BE2C (cell line): ENCODE measurements around the gene ERI3.

Source experiments
- DNase-seq: peaks from one replicate; pipeline ENCODE4 v3.0.0-alpha.2; 2020
- H3K27me3 ChIP-seq: fragments of 250-450 bp; sonication (Bioruptor Pico); 2 replicates; pipeline ENCODE4 v1.5.1; 2020; ENCODE audit warnings: mild to moderate bottlenecking
- H3K36me3 ChIP-seq: fragments of 250-450 bp; sonication (Bioruptor Pico); 2 replicates; pipeline ENCODE4 v1.5.1; 2020; ENCODE audit warnings: mild to moderate bottlenecking
- H3K4me1 ChIP-seq: fragments of 250-450 bp; sonication (Bioruptor Pico); 2 replicates; pipeline ENCODE4 v1.5.1; 2020
- H3K4me3 ChIP-seq: 2 replicates; pipeline ENCODE4 v1.5.1; 2011; ENCODE audit warnings: low read depth, low read length
- H3K9me3 ChIP-seq: fragments of 250-450 bp; sonication (Bioruptor Pico); 2 replicates; pipeline ENCODE4 v1.5.1; 2020
- TF ChIP-seq, protein P1 (sequence below): IDR thresholded peaks from 2 replicates; pipeline ENCODE4 v1.5.1; 2012; ENCODE audit warnings: mild to moderate bottlenecking, low read depth, low read length

ERI3 gene

DNA sequence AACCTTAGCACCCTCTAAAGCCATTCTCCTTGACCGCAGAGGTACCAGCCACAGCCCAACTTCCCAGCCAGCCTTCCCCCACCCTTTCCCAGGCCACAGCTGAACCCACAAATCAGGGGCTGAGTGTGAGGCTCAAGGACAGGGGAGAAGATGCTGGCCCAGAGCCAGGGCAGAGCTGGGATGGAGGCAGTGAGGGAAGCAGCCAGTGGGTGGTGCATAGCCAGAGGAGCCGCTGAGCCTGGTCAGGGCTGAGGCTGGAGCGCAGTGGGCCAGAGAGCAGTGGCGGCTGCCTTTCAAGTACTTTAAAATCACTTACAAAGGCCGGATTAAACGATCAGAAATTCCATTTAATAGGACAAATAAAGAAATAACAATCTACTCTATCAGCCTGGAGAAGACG is 105.5 kb downstream of the ERI3 start:
- peak; percentile 42 for DNase-seq
- Histone ChIP-seq H3K4me3 (no peak overlapping the region), H3K27me3 (no peaks in the 10 kb centered on the region), H3K36me3 (no peaks in the 10 kb centered on the region), H3K4me1 (no peaks in the 10 kb centered on the region), H3K9me3 (no peaks in the 10 kb centered on the region)
- TF ChIP-seq, protein P1, sequence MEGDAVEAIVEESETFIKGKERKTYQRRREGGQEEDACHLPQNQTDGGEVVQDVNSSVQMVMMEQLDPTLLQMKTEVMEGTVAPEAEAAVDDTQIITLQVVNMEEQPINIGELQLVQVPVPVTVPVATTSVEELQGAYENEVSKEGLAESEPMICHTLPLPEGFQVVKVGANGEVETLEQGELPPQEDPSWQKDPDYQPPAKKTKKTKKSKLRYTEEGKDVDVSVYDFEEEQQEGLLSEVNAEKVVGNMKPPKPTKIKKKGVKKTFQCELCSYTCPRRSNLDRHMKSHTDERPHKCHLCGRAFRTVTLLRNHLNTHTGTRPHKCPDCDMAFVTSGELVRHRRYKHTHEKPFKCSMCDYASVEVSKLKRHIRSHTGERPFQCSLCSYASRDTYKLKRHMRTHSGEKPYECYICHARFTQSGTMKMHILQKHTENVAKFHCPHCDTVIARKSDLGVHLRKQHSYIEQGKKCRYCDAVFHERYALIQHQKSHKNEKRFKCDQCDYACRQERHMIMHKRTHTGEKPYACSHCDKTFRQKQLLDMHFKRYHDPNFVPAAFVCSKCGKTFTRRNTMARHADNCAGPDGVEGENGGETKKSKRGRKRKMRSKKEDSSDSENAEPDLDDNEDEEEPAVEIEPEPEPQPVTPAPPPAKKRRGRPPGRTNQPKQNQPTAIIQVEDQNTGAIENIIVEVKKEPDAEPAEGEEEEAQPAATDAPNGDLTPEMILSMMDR = 0 out of 2 replicates have a peak, but pooled peaks have one; percentile 3

GRCh38 chr1:44246806-44247205 is 108.3 kb downstream of the ERI3 start:
- DNase-seq = no peak
- no peaks in the 10 kb centered on the region for H3K36me3 ChIP-seq
- TF ChIP-seq, protein P1 = no peak

GRCh38 chr1:44244986-44245385 is 110.1 kb downstream of the ERI3 start:
- Histone ChIP-seq H3K36me3 (no peaks in the 10 kb centered on the region), H3K27me3 (no peaks in the 10 kb centered on the region), H3K4me1 (peaks cover 6% of the 10 kb centered on the region), H3K9me3 (no peaks in the 10 kb centered on the region), H3K4me3 (no peak overlapping the region)
- TF ChIP-seq, protein P1 = no peak
- no peak for DNase-seq

More at GRCh38 chr1:44246806-44247205, 108.3 kb downstream of the ERI3 start:
- H3K9me3 ChIP-seq = no peaks in the 10 kb centered on the region
- no peak overlapping the region for H3K4me3 ChIP-seq
- H3K27me3 ChIP-seq = no peaks in the 10 kb centered on the region
- peaks cover 2% of the 10 kb centered on the region; the same call in 1 of the 2 replicates for H3K4me1 ChIP-seq

DNA sequence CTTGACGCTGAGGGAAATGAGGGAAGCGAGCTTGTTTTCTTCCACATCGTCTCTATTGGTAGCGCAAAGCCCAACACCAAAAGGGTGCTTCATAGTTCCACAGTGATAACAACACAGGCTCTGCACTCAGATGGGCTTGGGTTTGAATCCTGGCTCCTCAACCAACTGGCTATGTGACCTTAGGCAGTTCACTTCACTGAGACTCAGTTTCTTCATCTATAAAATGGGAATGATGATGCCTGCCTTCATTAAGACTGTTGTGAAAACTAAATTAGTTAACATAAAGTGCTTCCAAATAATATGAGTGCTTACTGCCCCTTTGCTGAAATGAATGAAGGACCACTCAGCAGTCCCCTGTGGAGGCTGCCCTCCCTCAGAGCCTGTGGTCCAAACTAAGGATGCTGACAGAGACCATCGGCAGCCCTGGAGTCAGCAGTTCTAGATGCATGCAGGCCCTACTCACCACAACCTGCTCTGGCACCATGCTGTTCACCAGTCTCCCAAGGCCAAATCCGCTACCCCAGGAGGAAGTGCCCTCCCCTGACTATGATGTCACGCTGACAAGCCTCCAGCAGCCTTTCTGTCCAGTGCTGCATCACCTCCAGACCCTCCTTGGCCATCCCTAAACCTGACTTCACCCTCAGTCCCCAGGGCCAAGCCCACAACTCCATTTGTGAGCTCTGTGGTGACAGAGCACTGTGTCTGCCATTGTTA is 111.1 kb downstream of the ERI3 start:
- H3K9me3 ChIP-seq = no peaks in the 10 kb centered on the region
- H3K4me3 ChIP-seq = no peak overlapping the region
- no peaks in the 10 kb centered on the region for H3K27me3 ChIP-seq
- TF ChIP-seq, protein P1 = no peak
- peaks cover 6% of the 10 kb centered on the region for H3K4me1 ChIP-seq
- no peak for DNase-seq
- H3K36me3 ChIP-seq = no peaks in the 10 kb centered on the region

- Histone ChIP-seq H3K36me3 (no peaks in the 10 kb centered on the region), H3K4me1 (peaks cover 7% of the 10 kb centered on the region), H3K27me3 (no peaks in the 10 kb centered on the region), H3K4me3 (no peak overlapping the region), H3K9me3 (no peaks in the 10 kb centered on the region)
- no peak for DNase-seq
- TF ChIP-seq, protein P1 = no peak
Measured at GRCh38 chr1:44242746-44243145, 112.3 kb downstream of the ERI3 start.
